Loucy (cell line): ENCODE data around the gene SUPT3H.

ENCODE experiments used
- H2AFZ ChIP-seq: fragments of 200-600 bp; sonication (generic); 2 replicates; pipeline ENCODE4 v1.6.0; 2016; ENCODE audit warnings: antibody characterized with exemption, mild to moderate bottlenecking, low read length, moderate library complexity
- H3F3A ChIP-seq: fragments of 200-600 bp; 2 replicates; pipeline ENCODE4 v1.6.0; 2016; ENCODE audit warnings: antibody characterized with exemption, low read depth, mild to moderate bottlenecking
- H3K27me3 ChIP-seq: fragments of 200-600 bp; sonication (generic); 2 replicates; pipeline ENCODE4 v1.6.1; 2014; ENCODE audit warnings: low read length, mild to moderate bottlenecking; ENCODE audit not compliant: insufficient read depth, poor library complexity, severe bottlenecking
- H3K36me3 ChIP-seq: fragments of 200-600 bp; sonication (generic); 2 replicates; pipeline ENCODE4 v1.6.1; 2016; ENCODE audit warnings: low read length; ENCODE audit not compliant: insufficient read depth
- H3K4me1 ChIP-seq: fragments of 200-600 bp; sonication (generic); 2 replicates; pipeline ENCODE4 v1.5.1; 2014; ENCODE audit warnings: low read length, mild to moderate bottlenecking; ENCODE audit not compliant: insufficient read depth, poor library complexity, severe bottlenecking
- H3K4me2 ChIP-seq: fragments of 200-600 bp; sonication (generic); 2 replicates; pipeline ENCODE4 v1.6.0; 2014; ENCODE audit warnings: antibody characterized with exemption, low read length, low read depth, mild to moderate bottlenecking; ENCODE audit not compliant: poor library complexity, severe bottlenecking
- H3K4me3 ChIP-seq: fragments of 200-600 bp; sonication (generic); 2 replicates; pipeline ENCODE4 v1.5.1; 2014; ENCODE audit warnings: low read length, mild to moderate bottlenecking, mixed read lengths; ENCODE audit not compliant: poor library complexity, severe bottlenecking
- H3K79me2 ChIP-seq: fragments of 200-600 bp; sonication (generic); 2 replicates; pipeline ENCODE4 v1.6.1; 2014; ENCODE audit warnings: low read length; ENCODE audit not compliant: insufficient read depth
- H3K9ac ChIP-seq: fragments of 200-600 bp; sonication (generic); 2 replicates; pipeline ENCODE4 v1.6.0; 2014; ENCODE audit warnings: mild to moderate bottlenecking, low read depth, low read length, moderate library complexity; ENCODE audit not compliant: poor library complexity, severe bottlenecking
- H3K9me2 ChIP-seq: fragments of 200-600 bp; sonication (generic); replicated peaks from 2 replicates; pipeline ENCODE4 v1.6.1; 2016; ENCODE audit warnings: low read depth, low read length, mixed read lengths
- H3K9me3 ChIP-seq: fragments of 200-600 bp; sonication (generic); 2 replicates; pipeline ENCODE4 v1.6.1; 2014; ENCODE audit warnings: mild to moderate bottlenecking, antibody characterized with exemption, low read length, low read depth; ENCODE audit not compliant: insufficient read depth
- H4K20me1 ChIP-seq: fragments of 200-600 bp; sonication (generic); 2 replicates; pipeline ENCODE4 v1.6.0; 2014; ENCODE audit warnings: antibody characterized with exemption, low read length, mild to moderate bottlenecking; ENCODE audit not compliant: insufficient read depth, poor library complexity, severe bottlenecking
- EZH2phosphoT487 ChIP-seq: fragments of 200-600 bp; IDR thresholded peaks from 2 replicates; pipeline ENCODE4 v1.6.1; 2018; ENCODE audit warnings: antibody characterized with exemption, mild to moderate bottlenecking, moderate library complexity, borderline replicate concordance
- TF ChIP-seq, protein P1 (sequence below): fragments of 200-600 bp; sonication (generic); conservative IDR thresholded peaks from 2 replicates; pipeline ENCODE4 v1.5.1; 2014; ENCODE audit warnings: mild to moderate bottlenecking, antibody characterized with exemption, low read length

Gene SUPT3H

DNA sequence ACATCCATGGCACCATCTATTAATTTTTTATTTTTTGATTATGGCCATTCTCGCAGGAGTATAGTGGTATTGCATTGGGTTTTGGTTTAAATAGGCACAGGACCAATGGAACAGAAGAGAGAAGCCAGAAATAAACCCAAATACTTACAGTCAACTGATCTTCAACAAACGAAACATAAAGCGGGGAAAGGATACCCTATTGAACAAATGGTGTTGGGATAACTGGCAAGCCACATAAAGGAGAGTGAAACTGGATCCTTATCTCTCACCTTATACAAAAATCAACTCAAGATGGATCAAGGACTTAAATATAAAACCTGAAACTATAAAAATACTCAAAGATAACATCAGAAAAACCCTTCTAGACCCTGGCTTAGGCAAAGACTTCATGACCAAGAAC lies 74.9 kb downstream of the SUPT3H start:
- Histone ChIP-seq H2AFZ (no peak overlapping the region), H3K9ac (no peak overlapping the region), H3K4me1 (peaks cover 6% of the 10 kb centered on the region), H3K9me3 (peaks cover 4% of the 10 kb centered on the region; the same call in 1 of the 2 replicates), H3K9me2 (no peaks in the 10 kb centered on the region), H3K4me2 (no peak overlapping the region), H3K4me3 (no peak overlapping the region), H3K79me2 (no peaks in the 10 kb centered on the region), H3K27me3 (no peaks in the 10 kb centered on the region), H3F3A (no peaks in the 10 kb centered on the region; the same call in 1 of the 2 replicates), H4K20me1 (no peaks in the 10 kb centered on the region), H3K36me3 (no peaks in the 10 kb centered on the region)
- no peak for TF ChIP-seq EZH2phosphoT487
- TF ChIP-seq, protein P1, sequence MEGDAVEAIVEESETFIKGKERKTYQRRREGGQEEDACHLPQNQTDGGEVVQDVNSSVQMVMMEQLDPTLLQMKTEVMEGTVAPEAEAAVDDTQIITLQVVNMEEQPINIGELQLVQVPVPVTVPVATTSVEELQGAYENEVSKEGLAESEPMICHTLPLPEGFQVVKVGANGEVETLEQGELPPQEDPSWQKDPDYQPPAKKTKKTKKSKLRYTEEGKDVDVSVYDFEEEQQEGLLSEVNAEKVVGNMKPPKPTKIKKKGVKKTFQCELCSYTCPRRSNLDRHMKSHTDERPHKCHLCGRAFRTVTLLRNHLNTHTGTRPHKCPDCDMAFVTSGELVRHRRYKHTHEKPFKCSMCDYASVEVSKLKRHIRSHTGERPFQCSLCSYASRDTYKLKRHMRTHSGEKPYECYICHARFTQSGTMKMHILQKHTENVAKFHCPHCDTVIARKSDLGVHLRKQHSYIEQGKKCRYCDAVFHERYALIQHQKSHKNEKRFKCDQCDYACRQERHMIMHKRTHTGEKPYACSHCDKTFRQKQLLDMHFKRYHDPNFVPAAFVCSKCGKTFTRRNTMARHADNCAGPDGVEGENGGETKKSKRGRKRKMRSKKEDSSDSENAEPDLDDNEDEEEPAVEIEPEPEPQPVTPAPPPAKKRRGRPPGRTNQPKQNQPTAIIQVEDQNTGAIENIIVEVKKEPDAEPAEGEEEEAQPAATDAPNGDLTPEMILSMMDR, result no peak

GRCh38 chr6:45301348-45302142 lies 76.2 kb downstream of the SUPT3H start:
- Histone ChIP-seq H3K4me3 (no peak overlapping the region), H3K27me3 (no peaks in the 10 kb centered on the region), H3K9ac (no peak overlapping the region), H3K4me2 (no peak overlapping the region), H3K9me2 (no peaks in the 10 kb centered on the region), H3K36me3 (no peaks in the 10 kb centered on the region), H4K20me1 (no peaks in the 10 kb centered on the region), H3F3A (peaks cover 3% of the 10 kb centered on the region; the same call in 1 of the 2 replicates), H3K79me2 (no peaks in the 10 kb centered on the region), H3K9me3 (peaks cover 4% of the 10 kb centered on the region; the same call in 1 of the 2 replicates), H2AFZ (no peak overlapping the region), H3K4me1 (peaks cover 6% of the 10 kb centered on the region)
- TF ChIP-seq, protein P1, result no peak

DNA sequence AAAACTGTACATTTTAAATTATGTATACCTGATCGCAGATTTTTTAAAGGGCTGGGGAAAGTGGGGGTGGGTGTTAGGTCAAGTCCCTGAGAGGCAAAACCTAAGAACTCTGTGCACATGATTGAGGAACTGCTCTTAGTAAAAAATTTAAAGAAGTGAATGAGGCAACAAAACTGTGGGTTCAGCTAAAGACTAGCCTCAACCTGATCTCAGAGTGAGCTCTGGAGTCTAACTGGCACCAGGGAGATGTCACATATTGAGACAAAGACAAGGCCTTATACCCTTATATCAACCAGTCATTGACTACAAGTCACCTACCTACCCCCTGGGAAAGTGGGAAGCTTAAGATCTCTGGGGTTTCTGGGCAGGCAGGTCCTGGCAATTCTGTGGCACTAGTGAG lies 77.0 kb downstream of the SUPT3H start:
- Histone ChIP-seq H4K20me1 (no peaks in the 10 kb centered on the region), H3K36me3 (no peaks in the 10 kb centered on the region), H3K4me3 (no peak overlapping the region), H3K27me3 (no peaks in the 10 kb centered on the region), H3K79me2 (no peaks in the 10 kb centered on the region), H3K4me2 (no peak overlapping the region), H3K9me3 (no peaks in the 10 kb centered on the region), H3K4me1 (peaks cover 6% of the 10 kb centered on the region), H3K9ac (no peak overlapping the region), H2AFZ (no peak overlapping the region), H3F3A (peaks cover 3% of the 10 kb centered on the region; the same call in 1 of the 2 replicates), H3K9me2 (no peaks in the 10 kb centered on the region)
- TF ChIP-seq EZH2phosphoT487, result no peak
- TF ChIP-seq, protein P1, result no peak
